Activated T-cell treated with anti-CD3 and anti-CD28 coated beads for 24 hours (primary cell): ENCODE measurements around the gene CLPTM1L.
"Not testable (repeated sequence)": the region's sequence is repeated elsewhere in the genome, so short reads cannot be mapped to it uniquely, and the experiment has no call there.

Experiments
- DNase-seq: peaks from one replicate; pipeline ENCODE4 v3.0.0-alpha.2; 2020; ENCODE audit warnings: low read depth

CLPTM1L gene

DNA sequence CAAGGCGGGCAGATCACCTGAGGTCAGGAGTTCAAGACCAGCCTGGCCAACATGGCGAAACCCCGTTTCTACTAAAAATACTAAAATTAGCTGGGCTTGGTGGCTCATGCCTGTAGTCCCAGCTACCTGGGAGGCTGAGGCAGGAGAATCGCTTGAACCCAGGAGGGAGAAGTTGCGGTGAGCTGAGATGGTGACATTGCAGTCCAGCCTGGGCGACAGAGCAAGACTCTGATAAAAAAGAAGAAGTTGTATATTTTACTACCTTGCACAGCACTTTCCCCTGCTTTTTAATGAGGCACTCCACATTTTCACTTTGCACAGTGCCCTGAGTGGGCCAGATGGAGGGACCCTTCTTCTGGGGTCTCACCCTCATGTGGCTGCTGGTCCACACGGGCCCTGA lies 15.5 kb upstream of the CLPTM1L start:
- not testable (repeated sequence) for DNase-seq

DNA sequence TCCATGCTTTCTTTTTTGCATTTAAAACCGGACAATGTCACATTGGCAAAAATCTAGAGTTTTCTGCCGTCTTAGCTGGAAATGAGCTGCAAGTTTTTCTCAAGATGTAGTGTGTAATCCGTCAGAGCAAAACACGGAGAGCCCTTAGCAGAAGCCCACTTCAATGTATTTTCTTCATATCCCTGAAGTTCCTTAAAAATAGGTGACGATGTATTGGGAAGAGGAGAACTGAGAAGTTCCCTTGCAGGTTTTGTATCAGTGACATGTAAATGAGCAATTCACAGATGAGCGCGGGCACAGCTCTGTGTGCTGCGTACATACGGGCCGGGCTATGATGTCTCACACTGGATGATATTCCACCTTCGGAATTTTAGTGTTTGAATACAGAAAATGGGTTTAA lies 14.8 kb upstream of the CLPTM1L start:
- DNase-seq: no peak

GRCh38 chr5:1359031-1359645 lies 14.2 kb upstream of the CLPTM1L start:
- DNase-seq: no peak

DNA sequence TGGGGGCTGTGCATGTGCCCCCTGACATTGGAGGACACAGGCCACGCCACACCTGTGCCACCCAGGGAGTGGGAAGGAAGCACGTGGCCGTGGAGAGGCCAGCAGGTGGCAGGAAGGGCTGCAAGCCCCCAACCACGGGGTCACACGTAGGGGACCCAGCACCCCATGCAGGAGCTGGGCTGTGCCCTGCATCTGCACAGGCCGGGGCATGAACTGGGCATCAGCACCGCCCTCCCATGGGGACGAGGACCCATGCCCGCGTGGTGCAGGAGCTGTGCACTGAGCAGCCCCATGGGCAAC lies 13.8 kb upstream of the CLPTM1L start:
- DNase-seq: no peak

GRCh38 chr5:1357946-1358725 lies 13.2 kb upstream of the CLPTM1L start:
- DNase-seq: no peak

DNA sequence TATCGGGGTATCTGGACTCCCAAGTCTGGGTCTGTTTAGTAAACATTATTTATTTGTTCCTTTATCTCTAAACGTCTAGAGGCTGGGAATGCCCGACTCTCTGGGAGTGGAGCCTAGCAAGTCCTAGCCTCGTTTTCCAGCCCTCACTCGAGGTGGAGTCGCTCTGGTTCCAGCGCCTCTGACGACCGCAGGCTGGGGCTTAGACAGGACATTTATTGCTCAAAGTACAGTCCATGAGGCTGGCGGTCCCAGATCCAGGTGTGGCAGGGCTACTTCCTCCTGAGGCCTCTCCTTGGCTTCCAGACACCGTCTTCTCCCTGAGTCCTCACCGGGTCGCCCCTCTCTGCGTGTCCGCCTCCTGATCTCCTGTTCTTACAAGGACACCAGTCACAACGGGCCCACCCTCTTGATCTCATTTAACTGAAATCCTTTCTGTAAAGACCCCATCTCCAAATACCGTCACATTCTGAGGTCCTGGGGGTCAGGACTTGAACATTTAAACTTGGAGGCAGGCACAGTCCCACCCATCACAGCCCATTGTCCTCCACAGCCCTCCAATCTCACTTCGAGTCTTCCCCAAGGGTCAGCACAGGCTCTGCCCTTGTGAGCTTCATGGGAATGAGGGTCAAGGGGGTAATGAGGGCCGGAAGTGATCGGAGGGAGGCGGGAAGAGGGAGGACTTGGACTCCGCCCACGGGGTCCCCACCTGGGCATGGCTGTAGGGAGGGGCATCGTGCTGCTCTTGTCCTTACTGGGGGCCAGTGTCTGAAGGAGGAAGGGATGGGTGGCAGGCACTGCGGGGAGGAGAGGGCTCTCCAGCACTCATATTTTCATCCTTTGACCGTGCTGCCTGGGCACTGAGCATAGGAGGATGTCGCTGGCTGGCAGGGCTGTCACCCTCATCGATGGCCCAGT lies 12.2 kb upstream of the CLPTM1L start:
- DNase-seq: no peak

GRCh38 chr5:1354576-1354975 lies 9.7 kb upstream of the CLPTM1L start:
- no peak for DNase-seq

- no peak for DNase-seq
These were observed 7.6 kb upstream of the CLPTM1L start for GRCh38 chr5:1352231-1353219.

DNA sequence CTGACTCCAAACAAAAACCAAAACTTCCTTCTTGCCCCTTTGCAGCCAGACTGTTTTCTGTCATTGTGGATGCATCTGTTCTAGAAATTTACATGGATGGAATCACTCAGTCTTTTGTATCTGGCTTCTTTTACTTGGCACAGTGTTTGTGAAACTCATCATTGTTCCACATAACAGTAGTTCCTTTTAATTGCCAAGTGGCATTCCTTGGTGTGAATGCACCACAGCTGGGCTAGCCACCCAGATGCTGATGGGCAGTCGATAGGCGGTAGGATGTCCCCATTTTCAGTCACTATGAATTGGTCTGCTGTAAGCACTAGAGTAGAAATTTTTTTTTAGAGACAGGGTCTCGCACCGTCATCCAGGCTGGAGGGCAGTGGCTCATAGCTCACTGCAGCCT lies 6.3 kb upstream of the CLPTM1L start:
- no peak for DNase-seq

DNA sequence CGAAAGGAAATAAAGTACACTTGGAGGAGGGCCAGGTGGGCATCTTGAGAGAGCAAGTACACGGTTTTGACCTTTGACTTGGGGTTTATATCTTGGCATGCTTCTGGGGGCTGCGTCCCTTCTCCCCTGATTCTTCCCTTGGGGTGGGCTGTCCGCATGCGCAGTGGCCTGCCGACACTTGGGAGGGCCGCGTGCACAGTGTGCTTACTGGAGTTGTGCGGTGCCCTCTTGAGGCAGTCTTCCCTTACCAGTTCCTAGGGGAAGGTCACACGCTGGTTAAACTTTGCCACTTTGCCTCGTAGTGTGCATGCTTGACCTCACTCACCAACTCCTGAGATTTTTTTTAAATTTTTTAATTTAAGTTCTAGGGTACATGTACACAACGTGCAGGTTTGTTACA lies 4.3 kb upstream of the CLPTM1L start:
- DNase-seq: no peak

- DNase-seq: no peak
These were observed 4.0 kb upstream of the CLPTM1L start for GRCh38 chr5:1348986-1349245.

- no peak for DNase-seq
These were observed 2.7 kb upstream of the CLPTM1L start for GRCh38 chr5:1347571-1347970.

DNA sequence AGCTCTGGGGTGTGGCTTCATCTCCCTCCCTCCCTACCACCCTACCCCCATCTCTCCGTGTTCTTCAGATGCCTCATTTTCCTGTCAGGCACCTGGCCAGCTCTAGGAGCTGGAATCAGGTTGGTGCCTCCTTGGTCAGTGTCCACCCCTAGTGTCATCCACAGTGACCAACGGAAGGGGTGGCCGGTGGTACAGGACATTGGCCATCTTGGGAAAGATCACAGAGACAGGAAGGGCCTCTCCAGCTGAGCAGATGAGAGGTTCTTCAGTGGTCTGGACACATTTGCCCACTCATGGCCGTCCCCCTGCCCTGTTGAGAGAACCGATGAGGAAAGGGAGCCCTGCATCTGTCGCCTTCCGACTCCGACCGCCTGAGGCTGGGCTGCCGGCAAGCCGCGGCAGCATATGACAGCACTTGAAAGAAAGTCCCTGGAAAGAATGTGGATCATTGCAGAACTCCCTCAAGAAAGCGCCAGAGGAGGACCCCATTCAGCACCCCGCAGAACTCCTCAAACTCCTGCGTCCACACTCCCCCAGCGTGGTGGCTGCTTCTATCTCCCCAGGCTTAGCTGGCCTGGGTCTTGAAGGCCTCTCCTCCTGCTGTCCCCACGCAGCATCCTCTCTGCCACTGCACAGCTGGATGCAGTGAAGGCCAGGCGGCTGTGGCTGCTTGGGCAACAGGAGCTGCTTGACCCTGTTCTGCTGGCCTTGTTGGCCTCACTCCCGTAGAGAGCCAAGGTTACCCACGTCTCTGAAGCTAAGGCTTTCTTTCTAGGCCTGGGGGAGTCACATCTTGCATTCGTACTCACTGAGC lies 1.9 kb upstream of the CLPTM1L start:
- DNase-seq: no peak

DNA sequence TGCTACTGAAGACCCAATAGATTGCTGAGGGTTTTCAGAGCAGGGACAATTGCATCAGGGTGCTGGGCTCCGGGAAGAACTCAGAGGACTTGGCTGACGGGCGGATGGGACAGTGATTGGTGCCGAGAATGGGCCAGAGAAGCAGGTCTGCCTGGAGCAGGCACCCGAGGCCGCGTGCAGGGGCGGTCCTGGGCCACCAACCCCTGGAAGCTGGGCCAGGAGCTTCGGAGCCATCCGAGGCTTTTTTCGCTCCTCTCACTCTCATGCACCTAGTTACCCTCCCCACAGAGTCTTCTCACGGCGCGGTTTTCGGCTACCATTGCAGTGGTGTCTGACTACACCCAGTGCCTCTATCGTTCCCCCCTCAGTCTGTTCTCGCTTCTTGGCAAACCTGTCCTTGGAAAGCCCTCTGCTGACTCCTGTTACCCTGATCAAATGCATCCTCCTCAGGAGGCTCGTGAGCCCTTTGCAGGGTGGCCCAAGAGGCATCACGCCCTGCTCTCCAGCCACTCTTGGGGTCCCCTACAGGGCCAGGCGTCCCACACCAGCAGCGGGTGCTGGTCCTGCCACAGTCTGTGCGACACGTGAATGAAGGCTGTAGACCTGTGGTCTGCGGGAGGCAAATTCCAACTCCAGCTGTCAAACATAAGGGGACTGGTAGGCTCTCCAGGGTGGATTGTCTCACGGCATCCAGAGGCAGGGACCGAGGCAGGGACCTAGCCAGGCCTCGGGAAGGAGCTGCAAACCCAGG lies 1.2 kb upstream of the CLPTM1L start:
- DNase-seq: no peak

DNA sequence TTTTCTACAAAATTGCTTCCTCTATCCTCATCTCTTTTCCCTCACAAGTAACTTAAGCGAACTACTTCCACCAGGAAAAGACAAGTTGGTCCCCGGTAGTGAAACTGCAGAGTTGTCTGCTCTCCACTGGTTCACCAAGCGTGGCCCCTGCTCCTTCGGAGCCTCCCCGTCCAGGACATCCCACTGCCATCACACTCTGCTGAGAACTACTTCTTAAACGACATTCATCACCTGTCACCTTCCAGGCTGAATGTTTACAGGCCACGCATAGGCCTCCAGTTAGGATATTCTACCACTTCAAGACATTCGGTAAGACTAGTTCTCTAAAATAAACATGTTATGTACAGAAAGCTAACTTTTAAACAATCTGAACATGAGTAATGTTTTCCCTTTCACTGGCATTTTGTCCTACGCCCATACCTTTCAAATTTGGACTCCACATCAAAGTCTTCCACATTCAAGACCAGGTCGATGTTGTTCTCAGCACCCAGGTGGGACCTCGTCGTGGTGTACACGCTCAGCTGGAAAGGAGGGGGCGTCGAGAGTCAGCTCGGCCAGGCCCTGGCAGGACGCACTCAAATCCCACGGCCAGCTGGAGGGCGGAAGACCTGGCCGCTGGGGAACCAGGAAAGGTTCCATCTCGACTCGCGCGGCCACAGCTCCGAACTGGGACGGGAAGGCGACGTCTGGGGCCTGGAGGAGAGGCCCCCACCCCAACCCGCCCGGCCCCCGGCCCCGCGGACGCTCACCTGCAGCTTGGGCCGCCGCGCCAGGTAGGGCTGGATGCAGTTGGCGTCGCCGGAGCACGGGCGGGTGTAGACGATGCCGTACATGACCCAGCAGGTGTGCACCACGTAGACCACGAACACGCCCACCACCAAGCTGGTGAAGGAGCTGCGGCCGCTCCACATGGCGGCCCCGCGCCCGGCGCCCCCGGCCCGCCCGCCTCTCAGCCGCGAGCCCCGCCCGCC lies 683 bp downstream of the CLPTM1L start:
- no peak for DNase-seq

DNA sequence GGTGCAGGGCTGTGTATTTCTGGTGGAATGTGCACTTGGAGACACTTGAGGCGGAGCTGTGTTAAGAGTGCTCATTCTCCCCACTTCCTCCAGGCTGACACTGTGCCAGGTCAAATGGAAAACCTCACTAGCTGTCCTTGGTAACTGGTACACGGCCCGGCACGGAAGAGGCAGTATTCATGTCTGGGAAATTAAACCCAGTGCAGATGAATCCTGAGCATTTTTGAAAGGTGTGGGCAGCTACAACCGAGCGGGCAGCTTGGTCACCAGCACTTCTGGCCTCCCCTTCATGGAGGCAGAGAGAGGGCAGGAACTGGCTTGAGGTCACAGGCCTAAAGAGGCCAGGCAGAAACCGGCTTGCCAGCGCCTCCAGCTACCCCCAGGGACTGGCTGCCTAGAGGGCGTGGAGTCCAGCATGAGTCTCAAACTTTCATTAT lies 1.6 kb downstream of the CLPTM1L start:
- no peak for DNase-seq

- DNase-seq: not testable (repeated sequence)
These were observed 2.2 kb downstream of the CLPTM1L start for GRCh38 chr5:1342711-1343110.

DNA sequence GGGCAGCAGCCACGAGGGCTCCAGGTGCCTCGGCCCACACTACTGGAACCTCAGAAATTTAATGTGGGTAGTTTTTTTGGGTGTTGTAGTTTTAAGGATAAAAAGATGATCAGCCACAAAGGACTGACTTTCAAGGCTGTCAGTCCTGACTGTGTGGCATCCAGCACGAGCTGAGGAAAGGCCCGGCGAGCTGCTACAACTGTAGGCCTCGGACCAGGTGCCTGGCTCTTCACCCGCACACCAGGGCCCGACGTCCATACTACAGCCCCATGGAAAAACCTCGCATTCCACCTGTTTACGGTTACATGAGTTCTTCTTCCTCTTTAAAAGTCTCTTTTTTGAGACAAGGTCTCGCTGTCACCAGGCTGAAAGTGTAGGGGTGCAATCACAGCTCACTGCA lies 2.6 kb downstream of the CLPTM1L start:
- DNase-seq: no peak

GRCh38 chr5:1341863-1342262 lies 3.0 kb downstream of the CLPTM1L start:
- no peak for DNase-seq
